ENCODE results near the gene YWHAG. TPM values are rescaled to one million over a fixed set of nuclear protein-coding genes. Genes with fewer than 3 reads are reported as not detected.

YWHAG gene
- polyA plus RNA-seq, 4 donors: 117 to 129 (median 125) TPM

DNA sequence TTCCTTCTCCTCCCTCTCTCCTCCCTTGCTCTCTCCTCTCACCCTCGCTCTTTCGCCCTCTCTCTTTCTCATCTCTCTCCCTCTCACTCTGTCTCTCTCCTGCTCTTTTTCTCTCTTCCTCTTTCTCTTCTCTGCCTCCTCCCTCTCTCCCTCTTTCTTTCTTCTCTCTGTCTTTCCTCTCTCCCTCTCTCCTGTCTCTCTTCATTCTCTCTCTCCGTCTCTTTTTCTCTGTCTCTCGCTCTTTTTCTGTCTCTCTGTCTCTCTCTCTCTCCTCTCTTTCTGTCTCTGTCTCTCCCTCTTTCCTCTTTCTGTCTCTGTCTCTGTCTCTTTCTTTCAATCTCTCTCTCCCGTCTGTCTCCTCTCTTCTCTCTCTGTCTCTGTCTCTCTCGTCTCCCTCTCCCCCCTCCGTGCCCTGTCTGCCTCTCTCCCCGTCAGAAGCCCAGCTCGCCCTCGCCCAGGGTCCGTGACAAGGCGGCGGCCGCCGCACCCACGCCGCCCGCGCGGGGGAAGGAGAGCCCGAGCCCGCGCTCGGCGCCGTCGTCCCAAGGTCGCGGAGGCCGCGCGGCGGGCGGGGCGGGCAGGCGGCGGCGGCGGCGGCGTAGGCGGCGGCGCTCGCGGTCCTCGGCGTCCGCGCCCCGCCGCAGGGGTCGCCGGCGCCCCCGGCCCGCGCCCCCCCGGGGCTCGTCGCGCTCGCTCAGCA is 77.6 kb downstream of the YWHAG start:
- DNase-seq (ENCODE audit: low read depth in 4 of 4, low spot score in 2 of 4): no peak

- DNase-seq (ENCODE audit: low read depth in 4 of 4, low spot score in 2 of 4): no peak
These were observed 78.4 kb downstream of the YWHAG start for GRCh38 chr7:76280408-76280807.

DNA sequence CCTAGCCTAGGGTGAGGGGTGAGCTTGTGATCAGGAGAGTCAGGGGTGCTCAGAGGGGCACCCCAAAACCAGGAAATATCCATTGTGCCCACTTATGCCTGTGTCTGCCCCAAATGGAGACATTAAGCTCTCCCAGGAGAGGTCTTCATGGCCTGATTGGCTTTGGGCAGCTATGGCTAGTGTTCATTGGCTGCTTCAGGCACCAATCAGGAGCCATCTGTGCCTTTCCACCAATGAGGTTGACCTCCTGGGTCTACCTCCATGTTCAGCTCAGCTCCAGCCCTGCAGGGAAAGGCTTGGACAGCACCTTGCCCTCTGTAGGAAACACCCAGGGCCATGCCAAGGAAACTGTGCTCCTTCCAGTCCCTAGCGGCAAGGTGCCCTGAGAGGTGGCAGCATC is 80.3 kb downstream of the YWHAG start:
- DNase-seq (ENCODE audit: low read depth in 4 of 4, low spot score in 2 of 4): no peak

Other genes starting within 250 kb of the YWHAG start
- gene SRRM3, start 157.1 kb downstream of the YWHAG start, polyA plus RNA-seq (ENCODE audit: insufficient read length in 4 of 4): 1 to 10 TPM; 1.0 to 2.3 (median 1.7) TPM
- gene HSPB1, start 56.3 kb downstream of the YWHAG start, polyA plus RNA-seq (ENCODE audit: insufficient read length in 4 of 4): 100 to 1,000 TPM; 137 to 302 (median 224) TPM
- 1 to 10 TPM; 3.9 to 6.9 (median 4.4) TPM for gene SSC4D, start 50.7 kb upstream of the YWHAG start, polyA plus RNA-seq (ENCODE audit: insufficient read length in 4 of 4)
- gene ZP3, start 66.0 kb upstream of the YWHAG start, polyA plus RNA-seq (ENCODE audit: insufficient read length in 4 of 4): 10 to 100 TPM in 1 of 4 donors, 1 to 10 TPM in 3; 1.7 to 16.2 (median 3.2) TPM
- gene DTX2, start 102.7 kb upstream of the YWHAG start, polyA plus RNA-seq (ENCODE audit: insufficient read length in 4 of 4): 10 to 100 TPM in 1 of 4 donors, 1 to 10 TPM in 3; 5.6 to 14.5 (median 9.3) TPM
- gene UPK3B, start 151.6 kb upstream of the YWHAG start, polyA plus RNA-seq (ENCODE audit: insufficient read length in 4 of 4): 1 to 10 TPM; 2.2 to 4.2 (median 2.6) TPM
- gene SPDYE16, start 184.3 kb upstream of the YWHAG start, polyA plus RNA-seq (ENCODE audit: insufficient read length in 4 of 4): 1 to 10 TPM; 1.3 to 6.0 (median 2.9) TPM